Keratinocyte (primary cell): Measurements from ENCODE around the gene ADAMTS17. TPM values are rescaled to one million over a fixed set of nuclear protein-coding genes. Genes with fewer than 3 reads are reported as not detected.

Experiments used
- DNase-seq: peaks from one replicate; pipeline ENCODE4 v3.0.0-alpha.2; 2011; ENCODE audit warnings: low read depth, missing footprints, low spot score
- FAIRE-seq: peaks from 2 replicates; lab custom pipeline; 2011; peaks lifted over from hg19 to GRCh38; lab: Jason Lieb, UNC
- H2AFZ ChIP-seq: 2 replicates; pipeline ENCODE4 v1.6.0; 2012; ENCODE audit warnings: low read length, control low read depth, inconsistent platforms; ENCODE audit not compliant: control insufficient read depth
- H3K27ac ChIP-seq: 2 replicates; pipeline ENCODE4 v1.5.1; 2011; ENCODE audit warnings: low read length; ENCODE audit not compliant: control insufficient read depth, insufficient read depth
- H3K27me3 ChIP-seq: 3 replicates; pipeline ENCODE4 v1.6.0; 2011; ENCODE audit warnings: low read length; ENCODE audit not compliant: control insufficient read depth, insufficient read depth; ENCODE audit errors: extremely low read depth
- H3K36me3 ChIP-seq, 2 experiments: 2 replicates in 1 of 2; 3 replicates in 1 of 2; pipeline ENCODE4 v1.5.1; 2011; ENCODE audit warnings: low read length in 2 of 2, mild to moderate bottlenecking in 1 of 2; ENCODE audit not compliant: control insufficient read depth in 2 of 2, insufficient read depth in 2 of 2; ENCODE audit errors: extremely low read depth in 1 of 2
- H3K4me1 ChIP-seq: 3 replicates; pipeline ENCODE4 v1.5.1; 2011; ENCODE audit warnings: low read length; ENCODE audit not compliant: control insufficient read depth, insufficient read depth; ENCODE audit errors: extremely low read depth
- H3K4me2 ChIP-seq: 3 replicates; pipeline ENCODE4 v1.6.0; 2011; ENCODE audit warnings: low read depth, low read length; ENCODE audit not compliant: control insufficient read depth, insufficient read depth; ENCODE audit errors: extremely low read depth
- H3K4me3 ChIP-seq, 3 experiments: fragments of 200-600 bp in 1 of 3; sonication (generic) in 1 of 3; 2 replicates in 2 of 3; 3 replicates in 1 of 3; pipeline ENCODE4 v1.5.1; 2011 to 2016; ENCODE audit warnings: low read length in 3 of 3, mild to moderate bottlenecking in 3 of 3, control low read depth in 2 of 3, inconsistent platforms in 1 of 3, low read depth in 1 of 3, mixed read lengths in 1 of 3, mixed run types in 1 of 3, moderate library complexity in 1 of 3; ENCODE audit not compliant: control insufficient read depth in 2 of 3, insufficient read depth in 2 of 3; ENCODE audit errors: extremely low read depth in 1 of 3
- H3K79me2 ChIP-seq: 2 replicates; pipeline ENCODE4 v1.6.0; 2012; ENCODE audit warnings: low read length; ENCODE audit not compliant: control insufficient read depth, insufficient read depth
- H3K9ac ChIP-seq: 3 replicates; pipeline ENCODE4 v1.6.0; 2011; ENCODE audit warnings: low read length; ENCODE audit not compliant: control insufficient read depth, insufficient read depth; ENCODE audit errors: extremely low read depth
- H3K9me1 ChIP-seq: 3 replicates; pipeline ENCODE4 v1.6.0; 2011; ENCODE audit warnings: low read length; ENCODE audit not compliant: control insufficient read depth, insufficient read depth; ENCODE audit errors: extremely low read depth
- H3K9me3 ChIP-seq: 2 replicates; pipeline ENCODE4 v1.5.1; 2012; ENCODE audit warnings: low read depth, low read length; ENCODE audit not compliant: control insufficient read depth
- H4K20me1 ChIP-seq: 3 replicates; pipeline ENCODE4 v1.6.0; 2011; ENCODE audit warnings: low read length; ENCODE audit not compliant: control insufficient read depth, insufficient read depth; ENCODE audit errors: extremely low read depth
- CTCF ChIP-seq, 3 experiments: IDR thresholded peaks in 1 of 3; conservative IDR thresholded peaks in 1 of 3; optimal IDR thresholded peaks in 1 of 3; 2 replicates in 2 of 3; 3 replicates in 1 of 3; pipeline versions ENCODE3 to v1.5.1; 2011; ENCODE audit warnings: low read length in 3 of 3, mild to moderate bottlenecking in 3 of 3, moderate library complexity in 2 of 3, control low read depth in 1 of 3, inconsistent platforms in 1 of 3; ENCODE audit not compliant: insufficient read depth in 2 of 3; ENCODE audit errors: extremely low read depth in 1 of 3
- EZH2 ChIP-seq: IDR thresholded peaks from one replicate; pipeline ENCODE4 v1.6.1; 2012; ENCODE audit warnings: inconsistent platforms, mild to moderate bottlenecking, low read length, moderate library complexity
- dilution Hi-C: fragments of 300-500 bp; cut with MboI; formaldehyde crosslinking; loops from one replicate; pipeline ENCODE4 v1.7.0; 2020; ENCODE audit warnings: low sequenced_read_pairs; ENCODE audit not compliant: extremely low pct_ligation_motif_present
- polyA plus RNA-seq, 5 experiments: library from polyadenylated mRNA; depleted of rRNA in 3 of 5; stranded (reverse) in 3 of 5; stranded (forward) in 1 of 5; unstranded in 1 of 5; fragments of >200 nt; gene quantifications; 1 replicate in 1 of 5; 2 replicates in 3 of 5; 3 replicates in 1 of 5; pipeline versions ENCODE4 v1.2.1 to v1.2.3, GENCODE V29; 2011 to 2012; ENCODE audit warnings: missing spikeins in 2 of 5, low read depth in 1 of 5, low replicate concordance in 1 of 5

The ADAMTS17 gene
- polyA plus RNA-seq, 1 donor (not counting 4 experiments of a cell fraction or from before 2014, with no cell fraction given), result 0.18 TPM

GRCh38 chr15:100111125-100112060 is 230.4 kb downstream of the ADAMTS17 start:
- DNase-seq (peak; percentile 21), FAIRE-seq (peak; percentile 97)
- peak overlapping the region; percentile 69 for H3K4me2 ChIP-seq
- dilution Hi-C loops, result no loop called here
- H3K27me3 ChIP-seq, result no peaks in the 10 kb centered on the region
- no peaks in the 10 kb centered on the region for H3K9me1 ChIP-seq
- H3K27ac ChIP-seq, result peak overlapping the region; percentile 54
- H3K9ac ChIP-seq, result no peak overlapping the region
- H4K20me1 ChIP-seq, result no peaks in the 10 kb centered on the region
- no peaks in the 10 kb centered on the region for H3K9me3 ChIP-seq
- TF ChIP-seq CTCF (optimal IDR thresholded peaks at IDR 0.05 in 1 of 3, IDR thresholded peaks at IDR 0.05 in 1 of 3, conservative IDR thresholded peaks at IDR 0.05 in 1 of 3; ENCODE audit: extremely low read depth in 1 of 3, insufficient read depth in 2 of 3, low read length in 3 of 3) (peak in 1 of 3 experiments; percentile 45), EZH2 (no peak)
- H3K79me2 ChIP-seq, result no peaks in the 10 kb centered on the region
- H3K4me1 ChIP-seq, result peaks cover 16% of the 10 kb centered on the region
- H2AFZ ChIP-seq, result peak overlapping the region; percentile 35
- no peak overlapping the region for H3K4me3 ChIP-seq
- no peaks in the 10 kb centered on the region for H3K36me3 ChIP-seq

DNA sequence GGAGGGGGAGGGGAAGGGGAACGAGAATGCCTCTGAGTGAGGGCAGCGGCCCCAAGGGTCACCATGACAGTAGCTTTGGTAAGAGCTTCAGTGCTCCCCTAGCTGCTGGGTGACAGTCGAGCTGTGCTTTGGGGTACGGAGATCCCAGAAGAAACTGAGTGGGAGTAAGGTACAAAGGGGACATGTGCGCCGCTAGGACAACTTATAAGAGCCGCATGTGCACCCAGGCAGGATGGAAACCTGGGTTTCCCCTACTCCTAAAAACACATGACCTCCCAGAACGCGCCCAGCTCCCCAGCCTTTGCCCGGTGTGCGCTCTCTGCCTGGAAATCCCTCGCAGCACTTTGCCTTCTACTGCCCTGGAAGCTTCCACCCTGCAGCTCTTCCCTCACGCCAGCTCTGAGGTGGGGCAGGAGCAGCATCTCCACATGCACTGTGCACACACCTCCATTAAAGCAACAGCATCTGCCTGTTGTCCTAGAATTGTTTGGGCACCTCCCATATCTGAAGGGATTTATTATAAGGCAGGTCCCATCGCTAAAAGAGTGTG is 232.2 kb downstream of the ADAMTS17 start:
- TF ChIP-seq EZH2, result no peak
- no peak for TF ChIP-seq CTCF (optimal IDR thresholded peaks at IDR 0.05 in 1 of 3, IDR thresholded peaks at IDR 0.05 in 1 of 3, conservative IDR thresholded peaks at IDR 0.05 in 1 of 3; ENCODE audit: extremely low read depth in 1 of 3, insufficient read depth in 2 of 3, low read length in 3 of 3)
- Histone ChIP-seq H3K27me3 (no peaks in the 10 kb centered on the region), H3K4me2 (no peak overlapping the region), H3K4me3 (no peak overlapping the region), H3K27ac (no peak overlapping the region), H3K9me3 (no peaks in the 10 kb centered on the region), H3K79me2 (no peaks in the 10 kb centered on the region), H3K9ac (no peak overlapping the region), H2AFZ (no peak overlapping the region), H3K36me3 (no peaks in the 10 kb centered on the region), H3K9me1 (no peaks in the 10 kb centered on the region), H3K4me1 (peaks cover 16% of the 10 kb centered on the region), H4K20me1 (no peaks in the 10 kb centered on the region)
- FAIRE-seq (no peak), DNase-seq (no peak)
- dilution Hi-C loops, result no loop called here
